CD14-positive monocyte (primary cell): Measurements from ENCODE around the gene TTLL12. TPM values are rescaled to one million over a fixed set of nuclear protein-coding genes. Genes with fewer than 3 reads are reported as not detected.

Experiments used
- DNase-seq, 3 donors: peaks; one replicate each; pipeline ENCODE4 v3.0.0-alpha.2; 2011 to 2022
- H2AFZ ChIP-seq: 2 replicates; pipeline ENCODE4 v1.6.0; 2012; ENCODE audit warnings: mild to moderate bottlenecking, low read depth, low read length, inconsistent platforms; ENCODE audit not compliant: insufficient read depth, poor library complexity, severe bottlenecking
- H3K27ac ChIP-seq, 2 donors: 1 replicate in 1 of 2; 2 replicates in 1 of 2; pipeline ENCODE4 v1.5.1; 2012 to 2013; ENCODE audit warnings: low read length in 2 of 2, control low read depth in 1 of 2, inconsistent platforms in 1 of 2, low read depth in 1 of 2, mild to moderate bottlenecking in 1 of 2
- H3K27me3 ChIP-seq, 2 donors: one replicate each; pipeline versions ENCODE4 v1.6.0 to v1.6.1; 2011 to 2013; ENCODE audit warnings: low read length in 2 of 2; ENCODE audit not compliant: control insufficient read depth in 2 of 2, insufficient read depth in 2 of 2
- H3K36me3 ChIP-seq, 2 donors: replicated peaks in 1 of 2; 1 replicate in 1 of 2; 2 replicates in 1 of 2; pipeline versions ENCODE4 v1.5.1 to v1.6.1; 2012 to 2013; ENCODE audit warnings: low read length in 2 of 2, control low read depth in 1 of 2, inconsistent platforms in 1 of 2, mild to moderate bottlenecking in 1 of 2; ENCODE audit not compliant: insufficient read depth in 2 of 2, control insufficient read depth in 1 of 2
- H3K4me1 ChIP-seq, 2 donors: 1 replicate in 1 of 2; 2 replicates in 1 of 2; pipeline versions ENCODE4 v1.5.1 to v1.6.1; 2012 to 2013; ENCODE audit warnings: low read length in 2 of 2, control low read depth in 1 of 2, inconsistent platforms in 1 of 2, mild to moderate bottlenecking in 1 of 2, moderate library complexity in 1 of 2; ENCODE audit not compliant: insufficient read depth in 2 of 2, control insufficient read depth in 1 of 2
- H3K4me2 ChIP-seq: replicated peaks from 2 replicates; pipeline ENCODE3; 2012; ENCODE audit warnings: low read length, moderate library complexity, mild to moderate bottlenecking; ENCODE audit not compliant: poor library complexity, severe bottlenecking; ENCODE audit errors: extremely low read depth
- H3K4me3 ChIP-seq, 3 experiments: fragments of 200-600 bp in 1 of 3; sonication (generic) in 1 of 3; replicated peaks in 1 of 3; 1 replicate in 2 of 3; 2 replicates in 1 of 3; pipeline ENCODE4 v1.5.1; 2011 to 2013; ENCODE audit warnings: low read length in 3 of 3, mild to moderate bottlenecking in 3 of 3, control low read depth in 2 of 3, low read depth in 2 of 3, inconsistent platforms in 1 of 3, moderate library complexity in 1 of 3
- H3K79me2 ChIP-seq: 2 replicates; pipeline ENCODE4 v1.6.0; 2012; ENCODE audit warnings: mild to moderate bottlenecking, control low read depth, inconsistent platforms, low read length, moderate library complexity; ENCODE audit not compliant: insufficient read depth
- H3K9ac ChIP-seq: 2 replicates; pipeline ENCODE4 v1.6.0; 2017; ENCODE audit warnings: low read length, mild to moderate bottlenecking; ENCODE audit not compliant: insufficient read depth, poor library complexity, severe bottlenecking
- H3K9me3 ChIP-seq, 2 donors: replicated peaks in 1 of 2; 1 replicate in 1 of 2; 2 replicates in 1 of 2; pipeline versions ENCODE4 v1.5.1 to v1.6.1; 2012 to 2013; ENCODE audit warnings: low read length in 2 of 2, control low read depth in 1 of 2; ENCODE audit not compliant: control insufficient read depth in 1 of 2, insufficient read depth in 1 of 2
- H4K20me1 ChIP-seq: 2 replicates; pipeline ENCODE4 v1.6.0; 2012; ENCODE audit warnings: mild to moderate bottlenecking, low read length, control low read depth, moderate library complexity; ENCODE audit not compliant: insufficient read depth
- H3K27ac Mint-ChIP-seq, 7 donors: one replicate each; pipeline ENCODE4 v1.8.0; 2020; ENCODE audit warnings: mild to moderate bottlenecking in 7 of 7, mixed read lengths in 7 of 7, moderate library complexity in 6 of 7, inconsistent platforms in 2 of 7
- H3K27me3 Mint-ChIP-seq, 3 donors: one replicate each; pipeline ENCODE4 v1.8.0; 2021 to 2022; ENCODE audit warnings: low read depth in 3 of 3, mild to moderate bottlenecking in 3 of 3, mixed read lengths in 3 of 3, moderate library complexity in 3 of 3, inconsistent platforms in 1 of 3
- H3K36me3 Mint-ChIP-seq, 2 donors: one replicate each; pipeline ENCODE4 v1.8.0; 2020; ENCODE audit warnings: mixed read lengths in 2 of 2, inconsistent platforms in 1 of 2, mild to moderate bottlenecking in 1 of 2
- H3K4me1 Mint-ChIP-seq: one replicate; pipeline ENCODE4 v1.8.0; 2020; ENCODE audit warnings: mild to moderate bottlenecking, mixed read lengths
- H3K4me3 Mint-ChIP-seq, 2 donors: one replicate each; pipeline ENCODE4 v1.8.0; 2020; ENCODE audit warnings: mild to moderate bottlenecking in 2 of 2, mixed read lengths in 2 of 2, moderate library complexity in 1 of 2
- H3K9me3 Mint-ChIP-seq, 7 donors: one replicate each; pipeline ENCODE4 v1.8.0; 2020 to 2022; ENCODE audit warnings: mixed read lengths in 7 of 7, mild to moderate bottlenecking in 6 of 7, moderate library complexity in 6 of 7, inconsistent platforms in 2 of 7
- CTCF ChIP-seq: fragments of 200-600 bp; IDR thresholded peaks from one replicate; pipeline ENCODE4 v1.8.0; 2022; ENCODE audit warnings: antibody characterized with exemption, mild to moderate bottlenecking
- WGBS: methylation state at CpG from one replicate; pipeline ENCODE4 v1.1.5; 2013; ENCODE audit warnings: missing lambda C conversion rate; ENCODE audit not compliant: insufficient coverage; 5-methylcytosine and 5-hydroxymethylcytosine counted together
- intact Hi-C, 2 donors: fragments of 100-400 bp; cut with micrococcal nuclease; formaldehyde crosslinking; loops; one replicate each; pipeline versions ENCODE4 v1.15.0 to v1.15.1; 2023
- polyA plus RNA-seq, 3 donors: library from polyadenylated mRNA; depleted of rRNA in 1 of 3; unstranded in 2 of 3; stranded (reverse) in 1 of 3; fragments of 300-500 nt in 2 of 3; fragments of >200 nt in 1 of 3; fragmentation: Illumina TruSeq in 2 of 3; gene quantifications; 1 replicate in 2 of 3; 2 replicates in 1 of 3; pipeline ENCODE4 v1.2.3, GENCODE V29; 2012 to 2021

Gene TTLL12
- polyA plus RNA-seq, 3 donors = 9.5 to 16.6 (median 16.5) TPM

GRCh38 chr22:43205261-43205691, 18.3 kb upstream of the TTLL12 start:
- Histone ChIP-seq H3K9me3 (no peaks in the 10 kb centered on the region), H3K4me1 (no peaks in the 10 kb centered on the region), H3K79me2 (no peaks in the 10 kb centered on the region), H3K36me3 (no peaks in the 10 kb centered on the region), H3K27me3 (no peaks in the 10 kb centered on the region), H3K4me3 (no peak overlapping the region), H3K4me2 (no peak overlapping the region), H3K27ac (no peak overlapping the region), H4K20me1 (no peaks in the 10 kb centered on the region), H2AFZ (no peak overlapping the region), H3K9ac (no peak overlapping the region)
- Mint-ChIP-seq H3K36me3 (no peaks in the 10 kb centered on the region), H3K27ac (no peak overlapping the region), H3K9me3 (peaks cover 0 to 4% (median 0%) of the 10 kb centered on the region in 7 donors), H3K4me3 (no peak overlapping the region), H3K4me1 (peaks cover 2% of the 10 kb centered on the region), H3K27me3 (peaks cover 0 to 10% (median 2%) of the 10 kb centered on the region in 3 donors)
- DNase-seq = no peak
- WGBS = 92% methylated on average over 5 of the region's 9 CpGs
- TF ChIP-seq CTCF = no peak
- intact Hi-C loops = no loop called here

- Histone ChIP-seq H3K4me1 (no peaks in the 10 kb centered on the region), H3K27me3 (no peaks in the 10 kb centered on the region), H4K20me1 (no peaks in the 10 kb centered on the region), H3K9me3 (no peaks in the 10 kb centered on the region), H3K27ac (no peak overlapping the region), H3K9ac (no peak overlapping the region), H3K79me2 (no peaks in the 10 kb centered on the region), H3K4me2 (no peak overlapping the region), H3K4me3 (no peak overlapping the region), H2AFZ (no peak overlapping the region), H3K36me3 (no peaks in the 10 kb centered on the region)
- no peaks in the 10 kb centered on the region for H3K36me3 Mint-ChIP-seq
- H3K9me3 Mint-ChIP-seq = peaks cover 0 to 4% (median 0%) of the 10 kb centered on the region in 7 donors
- intact Hi-C loops = no loop called here
- H3K4me1 Mint-ChIP-seq = peaks cover 2% of the 10 kb centered on the region
- peaks cover 2 to 11% (median 3%) of the 10 kb centered on the region in 3 donors for H3K27me3 Mint-ChIP-seq
- WGBS = 97% methylated on average over 9 of the region's 20 CpGs
- no peak overlapping the region for H3K27ac Mint-ChIP-seq
- no peak overlapping the region for H3K4me3 Mint-ChIP-seq
- no peak for TF ChIP-seq CTCF
- DNase-seq = no peak
These were observed 16.6 kb upstream of the TTLL12 start for GRCh38 chr22:43203471-43203981.
